ENCODE data around the gene C15orf61.

DNA sequence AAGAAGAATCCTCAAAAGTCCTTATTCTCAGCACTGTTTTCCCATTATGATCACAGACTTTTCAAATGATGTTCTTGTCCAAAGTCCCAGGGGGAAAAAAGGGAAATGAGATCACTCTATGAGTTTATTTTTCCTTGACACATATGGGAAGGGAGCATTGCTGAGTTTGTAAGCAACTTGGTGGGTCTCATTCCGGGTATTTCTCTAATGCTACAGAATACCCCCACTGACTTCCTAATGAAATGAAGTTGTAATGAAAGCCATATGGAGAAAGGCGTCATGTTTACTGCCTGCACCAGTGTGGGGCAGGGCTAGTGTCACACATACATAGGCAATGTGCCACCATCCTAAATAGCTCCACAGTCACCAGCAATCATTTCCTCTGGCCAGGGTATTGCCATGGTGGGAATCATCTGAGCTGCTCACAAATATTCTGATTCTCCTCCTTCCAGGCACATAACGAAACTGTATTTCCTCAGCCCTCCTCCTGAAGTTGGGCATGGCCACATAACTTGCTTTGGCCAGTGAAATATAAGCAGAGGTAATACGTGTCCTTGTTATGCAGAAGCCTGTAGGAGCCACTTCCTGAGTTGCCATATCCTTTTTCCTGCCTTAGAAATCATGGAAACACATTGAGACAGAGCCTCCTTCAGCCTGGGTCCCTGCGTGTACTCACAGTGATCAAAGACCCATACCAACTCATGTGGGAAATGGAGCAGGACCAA lies 41.0 kb upstream of the C15orf61 start:
- TF ChIP-seq, protein P1, sequence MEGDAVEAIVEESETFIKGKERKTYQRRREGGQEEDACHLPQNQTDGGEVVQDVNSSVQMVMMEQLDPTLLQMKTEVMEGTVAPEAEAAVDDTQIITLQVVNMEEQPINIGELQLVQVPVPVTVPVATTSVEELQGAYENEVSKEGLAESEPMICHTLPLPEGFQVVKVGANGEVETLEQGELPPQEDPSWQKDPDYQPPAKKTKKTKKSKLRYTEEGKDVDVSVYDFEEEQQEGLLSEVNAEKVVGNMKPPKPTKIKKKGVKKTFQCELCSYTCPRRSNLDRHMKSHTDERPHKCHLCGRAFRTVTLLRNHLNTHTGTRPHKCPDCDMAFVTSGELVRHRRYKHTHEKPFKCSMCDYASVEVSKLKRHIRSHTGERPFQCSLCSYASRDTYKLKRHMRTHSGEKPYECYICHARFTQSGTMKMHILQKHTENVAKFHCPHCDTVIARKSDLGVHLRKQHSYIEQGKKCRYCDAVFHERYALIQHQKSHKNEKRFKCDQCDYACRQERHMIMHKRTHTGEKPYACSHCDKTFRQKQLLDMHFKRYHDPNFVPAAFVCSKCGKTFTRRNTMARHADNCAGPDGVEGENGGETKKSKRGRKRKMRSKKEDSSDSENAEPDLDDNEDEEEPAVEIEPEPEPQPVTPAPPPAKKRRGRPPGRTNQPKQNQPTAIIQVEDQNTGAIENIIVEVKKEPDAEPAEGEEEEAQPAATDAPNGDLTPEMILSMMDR (conservative IDR thresholded peaks at IDR 0.05), result no peak
- TF ChIP-seq ZFX (IDR thresholded peaks at IDR 0.05), result no peak

Data from C4-2B (cell line).